ENCODE data around the gene FAM114A2.

DNA sequence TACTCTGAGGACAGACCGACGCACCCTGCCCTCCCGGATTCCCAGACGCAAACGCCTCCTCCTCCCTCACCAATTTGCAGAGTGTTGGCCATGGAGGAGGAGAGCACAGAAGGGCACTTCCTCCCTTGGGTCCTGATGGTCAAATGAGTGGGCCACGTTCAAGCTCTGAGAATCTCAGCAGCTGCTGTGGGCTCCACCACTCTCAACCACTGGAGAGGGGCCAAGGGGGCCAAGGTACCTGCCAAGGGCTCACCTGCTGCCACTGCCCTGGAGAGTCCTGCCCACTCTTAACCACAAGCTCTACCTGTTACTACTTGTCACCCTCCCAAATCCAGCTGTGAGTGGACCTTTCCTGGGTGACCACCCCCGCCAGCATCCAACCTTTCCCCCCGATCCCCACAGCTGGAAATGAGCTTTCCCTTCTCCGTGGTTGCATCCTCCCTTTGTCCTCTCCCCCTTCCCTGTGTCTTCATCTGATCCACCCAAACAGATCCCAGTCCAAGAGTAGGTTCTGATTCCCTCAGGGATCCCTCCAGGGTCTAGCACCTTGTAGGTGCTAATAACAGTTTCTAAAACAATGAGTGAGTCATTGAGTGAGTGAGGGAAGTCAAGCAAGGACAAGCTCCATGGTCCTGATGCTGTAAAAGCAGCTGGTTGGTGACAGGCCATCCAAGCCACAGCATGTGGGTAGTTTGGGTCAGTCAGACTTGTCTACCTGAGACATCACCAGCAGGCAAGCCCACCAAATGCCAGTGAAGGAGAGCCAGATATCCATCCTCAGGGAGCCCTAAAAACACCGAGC is 69.7 kb downstream of the FAM114A2 start:
- TF ChIP-seq, protein P1, sequence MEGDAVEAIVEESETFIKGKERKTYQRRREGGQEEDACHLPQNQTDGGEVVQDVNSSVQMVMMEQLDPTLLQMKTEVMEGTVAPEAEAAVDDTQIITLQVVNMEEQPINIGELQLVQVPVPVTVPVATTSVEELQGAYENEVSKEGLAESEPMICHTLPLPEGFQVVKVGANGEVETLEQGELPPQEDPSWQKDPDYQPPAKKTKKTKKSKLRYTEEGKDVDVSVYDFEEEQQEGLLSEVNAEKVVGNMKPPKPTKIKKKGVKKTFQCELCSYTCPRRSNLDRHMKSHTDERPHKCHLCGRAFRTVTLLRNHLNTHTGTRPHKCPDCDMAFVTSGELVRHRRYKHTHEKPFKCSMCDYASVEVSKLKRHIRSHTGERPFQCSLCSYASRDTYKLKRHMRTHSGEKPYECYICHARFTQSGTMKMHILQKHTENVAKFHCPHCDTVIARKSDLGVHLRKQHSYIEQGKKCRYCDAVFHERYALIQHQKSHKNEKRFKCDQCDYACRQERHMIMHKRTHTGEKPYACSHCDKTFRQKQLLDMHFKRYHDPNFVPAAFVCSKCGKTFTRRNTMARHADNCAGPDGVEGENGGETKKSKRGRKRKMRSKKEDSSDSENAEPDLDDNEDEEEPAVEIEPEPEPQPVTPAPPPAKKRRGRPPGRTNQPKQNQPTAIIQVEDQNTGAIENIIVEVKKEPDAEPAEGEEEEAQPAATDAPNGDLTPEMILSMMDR (conservative IDR thresholded peaks at IDR 0.05): no peak
- TF ChIP-seq ZFX (IDR thresholded peaks at IDR 0.05): no peak

Measured in C4-2B (cell line).